ENCODE results near the gene DYNLT4.
"Not testable (repeated sequence)": the region's sequence is repeated elsewhere in the genome, so short reads cannot be mapped to it uniquely, and the experiment has no call there.

The DYNLT4 gene, protein sequence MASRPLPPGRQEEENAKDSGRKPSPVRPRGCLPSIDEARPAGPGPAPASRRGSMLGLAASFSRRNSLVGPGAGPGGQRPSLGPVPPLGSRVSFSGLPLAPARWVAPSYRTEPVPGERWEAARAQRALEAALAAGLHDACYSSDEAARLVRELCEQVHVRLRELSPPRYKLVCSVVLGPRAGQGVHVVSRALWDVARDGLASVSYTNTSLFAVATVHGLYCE

DNA sequence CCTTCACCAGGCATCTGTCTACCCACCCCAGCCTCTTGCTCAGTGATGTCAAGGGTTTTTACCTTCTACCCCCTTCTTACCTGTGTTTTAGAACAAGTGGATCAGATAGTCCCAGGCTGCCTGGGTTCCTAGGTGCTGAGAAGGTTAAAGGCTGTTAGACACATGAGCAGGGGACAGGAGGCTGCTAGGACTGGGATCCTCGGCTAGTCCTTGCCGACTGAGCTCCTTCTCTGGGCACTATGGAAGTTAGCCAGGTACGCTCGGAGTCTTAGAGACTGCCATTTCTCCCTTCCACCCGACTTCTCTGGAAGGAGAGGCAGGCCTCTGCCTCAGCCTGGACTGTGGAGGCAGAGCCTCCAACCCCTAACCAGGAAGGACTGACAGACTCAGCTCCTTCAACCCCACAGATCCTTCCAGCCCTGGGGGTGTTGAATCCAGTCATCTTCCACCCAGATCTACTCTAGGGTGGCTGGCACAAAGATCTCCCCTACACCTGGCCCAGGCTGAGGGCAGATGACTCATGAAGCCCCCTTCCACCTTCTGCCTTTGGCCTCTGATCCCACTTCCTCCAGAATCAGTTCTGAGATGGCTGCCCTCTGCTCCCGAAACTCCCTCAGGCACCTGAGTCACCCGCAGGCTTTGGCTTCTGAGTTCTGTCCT lies at the start of gene DYNLT4:
TSS of gene DYNLT4 (minus strand) at position 648 of the 660 bp plus-strand sequence. CDS start 683 bp downstream, outside the sequence.
- DNase-seq: no peak

DNA sequence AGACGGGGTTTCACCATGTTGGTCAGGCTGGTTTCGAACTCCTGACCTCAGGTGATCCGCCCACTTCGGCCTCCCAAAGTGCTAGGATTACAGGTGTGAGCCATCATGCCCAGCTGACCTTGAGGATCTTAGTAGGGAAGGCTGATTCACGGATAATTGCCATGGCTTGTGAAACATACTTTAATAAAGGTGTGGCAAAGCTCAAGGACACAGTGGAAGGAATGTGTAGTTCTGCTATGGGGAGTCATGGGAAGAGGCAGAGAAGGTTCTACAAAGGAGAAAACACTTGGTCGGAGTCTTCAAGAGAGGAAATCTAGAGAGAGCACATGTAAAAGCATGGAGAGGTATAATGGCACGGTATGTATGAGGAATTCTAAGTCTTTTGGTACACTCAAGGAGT lies 48.6 kb upstream of the DYNLT4 start:
- no peak for DNase-seq

DNA sequence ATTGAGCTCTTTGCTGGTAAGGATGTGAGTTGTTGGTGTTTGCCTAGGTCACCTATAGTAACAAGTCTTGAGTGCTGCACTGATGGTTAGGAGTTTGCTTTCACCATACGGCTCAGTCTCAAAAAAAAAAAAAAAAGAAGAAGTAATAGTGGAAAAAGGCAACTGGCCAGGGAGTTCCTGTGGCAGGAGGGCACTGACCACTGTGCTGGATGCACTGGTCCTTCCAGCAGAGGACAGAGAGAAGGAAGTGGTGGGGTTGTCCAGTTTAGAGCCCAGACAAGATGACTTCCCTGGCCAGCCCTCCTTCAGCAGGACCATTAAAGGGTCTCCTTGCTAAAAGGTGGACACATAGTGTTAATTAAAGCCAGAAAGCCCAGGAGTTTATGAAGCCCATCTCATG lies 47.8 kb upstream of the DYNLT4 start:
- DNase-seq: no peak

DNA sequence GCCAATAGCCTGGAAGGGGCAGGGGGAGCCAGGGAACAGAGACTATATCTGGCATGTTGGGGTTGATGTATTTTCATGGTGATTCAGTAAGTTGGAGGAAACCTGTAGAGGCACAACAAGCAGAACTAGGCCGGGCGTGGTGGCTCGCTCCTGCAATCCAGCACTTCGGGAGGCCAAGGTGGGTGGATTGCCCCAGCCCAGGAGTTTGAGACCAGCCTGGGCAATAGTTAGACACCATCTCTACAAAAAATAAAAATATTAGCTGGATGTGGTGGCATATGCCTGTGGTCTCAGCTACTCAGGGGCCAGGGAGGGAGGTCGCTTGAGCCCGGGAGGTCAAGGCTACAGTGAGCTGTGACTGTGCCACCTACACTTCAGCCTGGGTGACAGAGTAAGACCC lies 46.0 kb upstream of the DYNLT4 start:
- DNase-seq: no peak

DNA sequence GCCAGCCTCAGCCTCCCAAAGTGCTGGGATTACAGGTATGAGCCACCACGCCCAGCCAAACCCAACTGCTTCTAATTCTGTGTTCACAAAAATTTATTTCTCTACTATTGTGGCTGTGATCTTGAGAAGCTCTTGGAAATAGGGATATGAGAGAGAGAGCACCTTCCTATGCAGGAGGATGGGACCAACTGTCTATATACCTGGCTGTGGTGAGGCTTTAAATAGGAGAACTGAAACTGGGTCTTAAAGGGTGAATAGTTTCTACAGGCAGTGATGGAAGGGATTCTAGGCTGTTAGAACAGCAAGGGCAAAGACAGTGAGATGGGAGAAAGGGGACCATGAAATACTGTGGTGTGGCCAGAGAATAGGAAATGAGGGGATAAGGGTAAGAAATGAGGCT lies 44.2 kb upstream of the DYNLT4 start:
- no peak for DNase-seq

DNA sequence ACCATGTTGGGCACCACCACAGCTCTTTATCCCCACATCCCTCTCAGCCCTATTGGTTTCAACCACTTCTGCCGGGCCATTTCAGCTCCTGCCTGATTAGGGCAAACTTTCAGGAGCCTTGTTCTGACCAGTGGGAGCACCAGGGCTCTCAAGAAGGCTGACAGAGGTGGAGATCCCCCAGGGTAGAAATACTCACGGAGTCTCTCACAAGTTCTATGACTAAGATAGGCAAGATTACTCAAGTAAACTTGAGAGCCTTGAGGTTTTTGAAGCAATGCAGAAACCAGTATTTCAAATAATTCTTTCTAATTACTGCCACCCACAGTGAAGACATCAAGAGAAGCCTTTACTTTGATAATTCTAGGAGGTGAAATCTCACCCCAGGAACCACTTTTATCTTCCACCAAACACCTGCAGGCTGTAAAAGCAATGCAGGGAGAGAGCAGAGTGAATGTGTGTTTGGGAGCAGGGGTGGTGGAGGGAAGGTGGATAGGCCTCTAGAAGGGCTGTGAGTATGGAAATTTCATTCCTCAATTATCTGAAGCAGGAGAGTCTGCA lies 42.5 kb upstream of the DYNLT4 start:
- no peak for DNase-seq

DNA sequence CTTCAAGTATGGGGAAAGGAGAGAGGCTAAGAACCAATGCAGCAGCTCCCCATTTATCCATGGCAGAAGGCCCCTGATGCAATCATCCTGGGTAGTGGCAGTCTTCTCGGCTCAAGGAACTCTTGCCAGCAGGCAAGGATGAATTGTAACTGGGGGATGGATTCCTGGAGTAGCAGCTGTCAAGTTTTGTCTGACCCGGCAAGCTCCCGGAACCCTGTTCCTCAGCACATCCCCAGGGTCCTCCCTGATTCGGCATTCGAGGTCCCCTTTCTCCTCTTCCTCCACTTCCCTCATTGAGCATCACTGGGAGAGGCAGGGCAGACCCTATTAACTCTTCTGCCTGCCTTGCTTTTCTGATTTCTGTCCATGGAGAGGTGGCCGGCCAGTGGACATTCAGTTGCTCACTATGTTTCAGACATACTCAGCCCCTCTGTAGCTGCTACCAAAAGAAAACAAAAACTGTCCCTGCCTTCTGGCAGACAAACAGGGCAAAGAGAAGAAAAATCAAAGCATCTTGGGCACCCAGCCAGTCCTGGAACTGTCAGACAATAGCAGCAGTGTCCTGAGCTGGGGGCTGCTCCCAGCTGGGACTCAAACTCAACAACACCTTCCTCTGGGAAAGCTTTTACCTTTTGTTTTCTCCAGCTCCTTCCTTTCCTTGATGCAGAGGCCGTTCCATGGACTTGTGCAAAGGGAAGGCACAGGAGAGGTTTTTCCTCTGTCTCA lies 41.5 kb upstream of the DYNLT4 start:
- no peak for DNase-seq

DNA sequence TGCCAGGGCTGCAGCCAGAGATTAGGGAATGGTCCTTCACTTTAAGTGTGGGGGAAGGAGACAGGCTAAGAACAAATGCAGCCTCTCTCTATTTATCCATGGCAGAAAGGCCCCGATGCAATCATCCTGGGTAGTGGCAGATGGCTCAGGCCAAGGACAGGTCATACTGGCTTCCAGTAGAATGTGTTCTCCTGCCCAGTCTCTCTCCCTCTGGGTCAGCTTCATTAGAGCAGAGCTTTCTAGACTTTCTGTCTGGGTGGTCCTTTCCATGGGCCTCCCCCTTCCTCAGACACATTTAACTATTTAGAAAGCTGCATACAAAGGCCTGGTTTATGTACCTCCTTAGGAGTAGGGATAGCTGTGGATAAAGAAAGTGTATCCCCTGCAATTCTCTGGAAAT lies 40.7 kb upstream of the DYNLT4 start:
- DNase-seq: no peak

DNA sequence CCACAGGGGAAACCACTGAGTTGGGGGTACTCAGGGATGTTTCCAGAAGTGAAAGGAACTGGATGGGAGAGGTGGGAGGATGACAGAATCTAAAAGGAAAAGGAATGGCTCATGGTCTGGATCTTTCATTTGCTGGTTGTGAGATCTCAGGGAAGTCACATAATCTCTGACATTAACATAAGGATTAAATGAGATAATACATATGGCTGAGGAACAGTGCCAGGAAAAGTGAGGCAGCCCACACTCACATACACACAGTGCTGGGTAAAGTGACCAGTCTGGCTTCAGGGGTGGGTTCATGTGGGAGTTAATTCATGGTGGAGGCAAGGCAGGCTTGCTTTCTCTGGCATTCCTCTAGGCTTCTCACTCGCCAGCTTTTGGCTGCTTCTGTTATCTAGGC lies 39.8 kb upstream of the DYNLT4 start:
- no peak for DNase-seq

DNA sequence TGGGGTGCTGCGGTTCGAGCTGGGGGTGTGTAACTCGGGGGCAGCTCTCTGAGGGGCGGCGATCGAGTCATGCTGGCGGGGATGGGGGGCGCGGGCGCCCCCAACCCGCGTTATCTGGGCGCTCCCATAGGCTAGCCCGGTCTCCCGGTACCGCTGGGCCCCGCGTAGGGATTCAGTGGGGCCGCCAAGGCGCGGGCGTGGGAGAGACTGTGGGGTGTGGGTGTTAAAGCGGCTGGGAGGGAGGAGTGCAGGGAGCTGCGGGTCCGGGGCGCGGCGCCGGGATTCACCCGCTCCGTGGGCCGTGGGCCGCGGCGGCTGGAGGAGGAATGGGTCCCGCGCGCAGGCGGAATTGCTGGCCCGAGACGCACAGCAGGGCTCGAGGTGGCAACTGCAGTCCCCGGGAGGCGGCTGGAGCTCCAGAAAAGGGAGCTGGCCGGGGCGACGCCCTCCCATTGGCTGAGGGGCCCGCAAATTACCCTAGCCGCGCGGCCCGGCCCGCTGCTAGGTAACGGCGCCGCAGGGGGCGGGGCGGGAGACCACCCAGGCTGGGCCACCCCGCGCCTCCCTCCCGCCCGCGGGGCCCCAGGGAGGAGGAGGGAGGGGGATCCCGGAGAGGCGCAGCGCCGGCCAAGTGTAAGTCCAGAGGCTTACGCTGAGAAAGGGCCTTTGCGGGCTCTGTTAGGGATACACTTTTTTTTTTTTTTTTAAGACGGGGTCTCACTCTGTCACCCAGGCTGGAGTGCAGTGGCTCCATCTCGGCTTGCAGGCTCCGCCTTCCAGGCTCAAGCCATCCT lies 35.9 kb upstream of the DYNLT4 start, which contains the start of gene PTCH2:
TSS of gene PTCH2 (minus strand) at position 392 of the 794 bp plus-strand sequence. CDS start at position 71, 321 bp downstream.
- peak; percentile 81 for DNase-seq

DNA sequence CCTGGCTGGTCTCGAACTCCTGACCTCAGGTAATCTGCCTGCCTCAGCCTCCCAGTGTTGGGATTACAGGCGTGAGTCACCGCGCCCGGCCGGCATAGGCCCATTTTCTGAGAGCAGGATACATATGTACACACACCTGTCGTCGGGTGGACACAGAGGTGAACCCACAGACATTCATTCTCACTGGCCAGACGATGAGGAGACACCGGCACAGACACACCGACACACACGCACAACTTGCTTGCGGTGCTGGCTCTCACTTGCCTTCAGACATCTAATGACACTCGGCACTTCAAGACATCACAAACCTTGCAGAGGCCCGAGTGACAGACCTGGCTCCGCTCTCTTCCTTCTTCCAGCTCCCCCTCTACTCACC lies 35.3 kb upstream of the DYNLT4 start:
- peak; percentile 28 for DNase-seq

DNA sequence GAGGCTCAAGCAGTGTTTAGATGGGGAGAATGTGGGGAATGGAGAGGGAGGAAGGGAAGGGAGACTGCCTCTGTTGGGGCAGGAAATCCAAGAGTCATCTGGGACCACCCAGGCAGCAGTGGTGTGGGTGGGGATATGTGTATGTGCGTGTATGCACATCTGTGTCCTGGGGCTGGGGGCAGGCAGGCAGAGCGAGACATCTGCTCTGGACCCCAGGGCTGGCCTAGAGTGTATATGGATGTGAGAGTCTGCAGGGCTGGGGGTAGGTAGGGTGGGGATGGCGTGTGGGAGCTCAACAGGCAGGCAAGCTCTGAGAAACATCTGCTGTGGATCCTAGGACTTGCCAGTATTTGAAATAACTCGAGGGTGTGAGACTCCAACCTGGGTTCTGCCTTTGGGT lies 32.4 kb upstream of the DYNLT4 start:
- no peak for DNase-seq

DNA sequence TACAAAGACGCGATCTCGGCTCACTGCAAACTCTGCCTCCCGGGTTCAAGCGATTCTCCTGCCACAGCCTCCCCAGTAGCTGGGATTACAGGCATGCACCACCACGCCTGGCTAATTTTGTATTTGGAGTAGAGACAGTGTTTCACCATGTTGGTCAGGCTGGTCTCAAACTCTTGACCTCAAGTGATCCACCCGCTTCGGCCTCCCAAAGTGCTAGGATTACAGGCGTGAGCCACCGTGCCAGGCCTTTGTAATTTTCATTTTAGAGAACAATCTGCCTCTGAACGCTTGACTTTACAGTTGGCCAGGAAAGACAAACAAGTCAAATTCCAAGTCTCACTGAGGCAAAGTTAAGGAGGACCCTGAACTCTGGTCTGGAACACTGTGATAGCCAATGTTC lies 31.1 kb upstream of the DYNLT4 start:
- not testable (repeated sequence) for DNase-seq

DNA sequence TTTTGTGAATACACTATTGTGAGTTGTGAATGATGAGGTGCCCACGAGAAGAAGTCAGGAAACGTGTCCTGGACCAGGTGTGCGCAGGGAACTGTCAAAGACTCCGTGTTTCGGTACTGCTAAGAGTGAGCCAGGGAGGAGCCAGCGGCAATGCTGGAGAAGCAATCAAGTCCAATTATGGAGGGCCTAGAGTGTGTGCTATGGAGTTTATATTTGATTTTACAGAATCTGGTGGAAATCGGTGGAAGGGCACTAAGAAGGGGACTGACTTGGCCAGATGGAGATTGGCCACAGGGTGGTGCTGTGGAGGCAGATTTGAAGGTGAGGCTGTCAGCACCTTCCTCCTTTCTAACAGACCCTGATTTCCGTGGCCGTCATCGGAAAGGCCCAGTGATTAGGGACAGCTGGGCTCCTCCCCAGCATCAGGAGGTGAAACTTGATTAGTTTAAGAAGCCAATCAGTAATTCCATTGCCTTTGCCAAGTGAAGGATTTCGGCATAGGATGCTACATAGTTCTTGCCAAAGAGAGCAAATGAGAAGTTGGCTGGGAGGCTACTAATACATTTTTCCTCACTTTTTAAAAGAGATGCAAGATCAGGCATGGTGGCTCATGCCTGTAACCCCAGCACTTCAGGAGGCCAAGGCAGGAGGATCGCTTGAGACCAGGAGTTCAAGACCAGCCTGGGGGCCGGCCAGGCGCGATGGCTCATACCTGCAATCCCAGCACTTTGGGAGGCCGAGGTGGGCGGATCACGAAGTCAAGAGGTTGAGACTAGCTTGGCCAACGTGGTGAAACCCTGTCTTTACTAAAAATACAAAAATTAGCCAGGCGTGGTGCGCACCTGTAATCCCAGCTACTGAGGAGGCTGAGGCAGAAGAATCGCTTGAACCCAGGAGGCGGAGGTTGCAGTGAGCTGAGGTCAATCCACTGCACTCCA lies 28.9 kb upstream of the DYNLT4 start:
- DNase-seq: peak; percentile 70

DNA sequence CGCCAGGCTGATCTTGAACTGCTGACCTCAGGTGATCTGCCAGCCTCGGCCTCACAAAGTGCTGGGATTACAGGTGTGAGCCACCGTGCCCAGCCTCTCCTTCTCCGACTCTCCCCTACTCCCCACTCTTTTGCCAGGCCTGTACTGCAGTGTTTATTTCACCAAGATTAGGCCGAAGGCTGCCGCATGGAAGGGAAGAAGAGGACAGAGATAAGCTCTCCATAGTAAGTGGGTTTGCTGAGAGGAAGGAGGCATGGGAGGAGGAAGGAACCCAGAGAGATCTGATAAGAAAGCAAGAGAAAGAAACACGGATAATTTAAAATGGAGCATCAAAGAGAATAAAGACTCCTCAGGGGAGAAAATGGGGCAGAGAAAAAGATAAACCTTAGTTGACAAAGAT lies 27.2 kb upstream of the DYNLT4 start:
- no peak for DNase-seq

DNA sequence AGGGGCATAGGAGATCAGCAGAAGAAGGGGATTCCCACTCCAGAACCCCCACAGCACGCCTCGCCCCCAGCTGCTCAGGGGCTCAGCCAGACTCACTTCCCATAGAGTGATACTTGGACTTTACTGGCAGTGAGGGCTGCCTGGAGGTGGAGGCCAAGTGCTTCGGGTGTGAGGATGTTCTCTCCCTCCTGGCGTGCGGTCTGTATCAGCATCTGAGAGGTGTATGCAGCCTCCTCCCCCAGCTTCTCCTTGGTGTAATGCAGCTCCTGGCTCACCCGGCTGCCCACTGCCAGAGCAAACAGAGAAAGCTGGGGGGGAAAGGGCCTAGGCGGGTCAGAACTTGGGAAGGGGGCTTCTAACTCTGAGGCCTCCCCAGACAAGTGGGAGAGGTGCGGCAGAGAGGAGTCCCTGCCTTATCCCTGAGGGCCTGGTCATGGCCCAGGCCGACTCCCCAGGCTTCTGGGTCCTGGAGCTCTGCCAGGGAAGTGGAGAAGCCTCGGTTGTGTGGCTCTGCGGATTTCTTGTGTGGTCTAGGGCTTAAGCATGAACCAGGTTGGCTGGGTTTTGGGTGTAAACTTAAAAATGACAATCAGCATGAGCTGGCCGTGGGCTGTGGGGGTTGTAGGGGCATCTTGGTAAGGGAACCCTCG lies 25.0 kb upstream of the DYNLT4 start:
- DNase-seq: no peak

DNA sequence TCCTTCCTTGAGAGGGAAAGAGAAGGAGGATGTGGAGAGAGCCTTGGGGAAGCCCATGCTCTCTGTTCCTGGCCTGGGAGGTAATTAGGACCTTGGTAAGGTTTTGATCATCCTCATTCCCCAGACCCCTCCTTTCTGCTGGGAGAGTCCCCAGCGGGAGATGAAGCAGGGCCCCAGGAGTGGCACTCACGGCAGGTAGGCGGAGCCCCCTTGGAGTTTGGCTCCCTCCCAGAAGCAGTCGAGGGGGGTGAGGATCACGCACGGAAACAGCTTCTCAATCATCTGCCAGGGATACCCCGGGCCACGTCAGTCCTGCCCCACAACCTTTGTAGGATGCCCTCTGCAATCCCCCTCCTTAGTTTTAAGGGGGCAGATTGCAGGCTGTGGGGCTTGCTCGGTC lies 24.4 kb upstream of the DYNLT4 start:
- no peak for DNase-seq

DNA sequence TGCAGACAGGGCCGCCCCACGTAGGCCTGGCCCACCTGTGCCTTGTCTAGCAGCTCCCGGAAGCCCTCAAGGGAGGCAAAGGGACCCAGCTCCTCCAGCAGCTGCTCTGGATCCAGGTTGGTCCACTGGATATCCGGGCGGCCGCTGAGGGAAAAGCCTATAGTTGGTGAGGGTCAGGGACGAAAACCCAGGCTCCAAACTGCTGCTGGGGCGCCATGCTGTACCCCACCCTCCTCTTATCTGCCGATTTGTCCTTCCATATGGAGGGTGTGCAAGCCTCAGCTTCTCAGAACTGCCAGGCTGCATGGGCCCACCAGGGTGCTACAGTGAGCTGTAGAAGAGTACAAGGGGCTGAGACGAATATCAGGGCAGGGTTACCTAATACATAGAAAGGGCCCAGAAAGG lies 23.8 kb upstream of the DYNLT4 start:
- no peak for DNase-seq

DNA sequence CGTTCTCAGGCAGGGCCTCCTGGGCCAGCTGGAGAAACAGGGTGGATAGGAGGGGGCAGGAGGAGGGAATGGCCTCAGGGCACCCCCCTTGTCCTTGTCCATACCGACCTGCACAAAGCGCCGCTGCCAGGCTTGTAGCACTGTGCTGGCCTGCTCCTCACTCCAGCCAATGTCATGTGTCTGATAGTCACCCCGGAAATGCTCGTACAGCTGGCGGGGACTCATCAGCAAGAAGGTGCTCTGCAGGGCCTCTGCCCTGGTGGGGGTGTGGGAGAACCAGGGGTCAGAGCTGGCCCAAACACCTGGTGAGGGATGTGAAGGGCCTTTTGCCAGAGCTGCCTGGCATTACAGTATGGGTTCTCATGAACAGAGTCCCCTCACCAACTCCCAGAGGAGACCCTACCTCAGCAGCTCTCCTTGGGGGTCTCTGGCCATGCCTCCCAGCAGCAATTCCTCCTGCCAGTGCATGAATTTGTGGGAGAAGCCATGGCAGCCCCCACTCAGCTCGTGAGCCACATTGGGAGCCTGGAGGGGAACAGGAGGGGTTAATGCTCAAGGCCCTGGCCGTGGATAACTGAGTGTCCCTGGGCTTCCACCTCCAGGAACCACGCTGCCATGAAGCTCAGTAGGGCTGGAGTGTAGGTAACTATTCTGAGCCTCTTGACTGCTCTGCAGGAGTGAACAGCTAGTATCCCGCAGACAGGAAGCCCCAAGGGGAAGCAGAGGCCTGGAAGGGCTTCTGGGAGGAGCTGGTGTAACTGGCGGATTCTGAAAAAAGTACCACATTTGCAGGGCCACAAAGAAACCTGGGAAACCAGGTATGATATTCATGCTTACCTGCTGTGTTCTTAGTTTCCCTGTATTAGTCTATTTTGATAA lies 22.6 kb upstream of the DYNLT4 start:
- no peak for DNase-seq

DNA sequence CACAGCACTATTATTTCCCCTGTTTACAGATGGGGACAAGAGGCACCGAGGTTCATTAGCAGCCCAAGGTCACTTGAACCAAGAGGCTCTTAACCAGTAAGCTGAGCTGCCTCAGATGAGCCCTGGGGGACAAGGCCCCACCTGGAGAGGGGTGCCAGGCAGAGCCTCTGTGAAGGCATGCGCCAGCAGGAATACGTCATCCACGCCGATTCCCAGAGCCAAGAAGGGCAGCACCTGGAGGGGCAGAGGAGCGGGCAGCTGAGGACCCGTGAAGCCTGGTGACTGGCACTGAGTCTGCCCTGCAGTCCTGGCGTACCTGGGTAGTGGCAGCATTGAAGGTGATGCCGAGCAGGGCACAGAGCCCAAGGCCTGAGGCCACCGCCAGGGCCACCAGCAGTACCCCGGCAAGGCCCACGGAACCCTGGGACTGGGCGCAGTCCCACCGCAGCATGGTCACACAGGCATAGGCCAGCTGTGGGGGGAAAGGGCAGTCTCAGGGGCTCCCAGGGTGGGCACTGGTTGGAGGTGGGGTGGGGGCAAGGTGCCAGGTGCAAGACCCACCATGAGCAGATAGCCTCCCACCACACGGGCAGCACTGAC lies 21.8 kb upstream of the DYNLT4 start:
- DNase-seq: no peak
